LNCaP clone FGC (cell line): Measurements from ENCODE around the gene OR6N1.

Experiments
- DNase-seq: peaks from one replicate; pipeline ENCODE4 v3.0.0-alpha.2; 2011; ENCODE audit warnings: low read depth
- H3K4me3 ChIP-seq: 2 replicates; pipeline ENCODE4 v1.5.1; 2011; ENCODE audit warnings: mild to moderate bottlenecking, low read depth, low read length, control low read depth
- CTCF ChIP-seq: IDR thresholded peaks from 2 replicates; pipeline ENCODE4 v1.5.1; 2012; ENCODE audit warnings: mild to moderate bottlenecking; ENCODE audit not compliant: control insufficient read depth, insufficient read depth; ENCODE audit errors: extremely low read depth

Gene OR6N1

GRCh38 chr1:158771950-158772866 is at the start of gene OR6N1:
OR6N1 (minus strand) TSS chr1:158772195; CDS start chr1:158766682, 5,513 bp downstream.
- no peak for DNase-seq
- no peak for TF ChIP-seq CTCF
- H3K4me3 ChIP-seq = no peak within 1 kb of the TSS

- H3K4me3 ChIP-seq = no peak overlapping the region
- TF ChIP-seq CTCF = no peak
- no peak for DNase-seq
Measured at GRCh38 chr1:158821723-158822122, 49.7 kb upstream of the OR6N1 start.

- DNase-seq = no peak
- H3K4me3 ChIP-seq = no peak overlapping the region
- TF ChIP-seq CTCF = no peak
Measured at GRCh38 chr1:158819461-158820443, 47.8 kb upstream of the OR6N1 start.

- no peak for TF ChIP-seq CTCF
- no peak overlapping the region for H3K4me3 ChIP-seq
- DNase-seq = no peak
Measured at GRCh38 chr1:158818975-158819431, 47.0 kb upstream of the OR6N1 start.

- H3K4me3 ChIP-seq = no peak overlapping the region
- DNase-seq = no peak
- TF ChIP-seq CTCF = no peak
Measured at GRCh38 chr1:158818560-158818959, 46.6 kb upstream of the OR6N1 start.

GRCh38 chr1:158814970-158815369 is 43.0 kb upstream of the OR6N1 start:
- no peak for TF ChIP-seq CTCF
- no peak for DNase-seq
- no peak overlapping the region for H3K4me3 ChIP-seq
